ENCODE results near the gene LRP8.

Gene LRP8

DNA sequence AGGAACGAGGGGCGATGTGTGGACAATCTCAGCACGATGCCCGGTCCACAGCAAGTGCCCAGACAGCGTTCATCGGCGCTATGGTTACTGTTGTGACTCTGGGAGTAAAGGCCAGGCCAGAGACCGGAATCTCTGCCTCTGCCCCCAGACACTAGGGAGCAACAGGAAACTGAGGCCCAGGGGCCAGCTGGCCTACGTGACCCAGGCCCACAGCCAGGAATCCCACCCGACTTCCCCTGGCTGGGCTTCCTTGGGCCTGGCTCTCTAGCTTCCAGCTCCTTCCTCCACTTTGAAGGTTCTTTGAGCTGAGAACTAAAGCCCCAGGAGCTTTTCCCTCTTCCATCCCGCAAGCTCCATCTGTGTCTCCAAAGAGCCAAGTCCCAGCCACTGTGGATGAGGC is 4.6 kb downstream of the LRP8 start:
- DNase-seq (ENCODE audit: low spot score) = no peak

DNA sequence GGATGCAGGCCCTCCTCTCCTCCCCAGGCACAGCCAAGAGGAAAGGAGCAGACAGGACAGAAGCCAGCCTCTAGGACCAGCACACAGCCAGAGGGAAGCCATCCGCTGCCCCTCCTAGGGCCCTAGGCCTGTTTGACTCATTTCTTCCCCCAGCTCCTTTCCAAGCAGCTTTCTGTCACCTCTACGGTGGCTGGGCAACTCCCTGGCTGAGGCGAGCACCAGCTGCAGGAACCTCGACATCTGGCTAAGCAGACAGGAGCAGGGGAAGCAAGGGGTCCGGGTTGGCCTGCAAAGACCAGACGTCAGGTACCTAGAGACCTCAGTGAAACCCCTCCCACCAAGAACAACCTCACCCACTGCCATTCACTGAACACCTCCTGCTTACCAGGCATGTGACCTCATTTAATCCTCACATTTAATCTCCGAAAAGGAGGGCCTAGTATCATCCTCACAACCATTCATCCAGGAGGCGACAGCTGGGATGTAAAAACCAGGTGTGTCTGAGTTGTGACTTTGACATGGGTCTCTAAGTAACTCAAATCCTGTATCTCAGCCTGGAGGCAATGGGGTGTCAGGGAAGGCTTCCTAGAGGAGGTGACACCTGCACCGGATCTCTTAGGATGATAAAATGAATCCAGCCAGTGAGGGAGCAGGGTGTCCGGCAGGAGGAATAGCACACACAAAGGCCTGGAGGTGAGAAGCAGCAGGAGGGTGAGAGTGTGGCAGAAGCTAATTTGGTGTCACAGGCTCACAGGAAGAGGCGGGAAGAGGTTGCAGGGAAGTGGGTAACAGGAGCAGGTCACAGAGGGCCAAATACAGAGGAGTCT is 5.9 kb downstream of the LRP8 start:
- DNase-seq (ENCODE audit: low spot score) = peak; percentile 61

- DNase-seq (ENCODE audit: low spot score) = no peak
These were observed 6.5 kb downstream of the LRP8 start for GRCh38 chr1:53321366-53321765.

DNA sequence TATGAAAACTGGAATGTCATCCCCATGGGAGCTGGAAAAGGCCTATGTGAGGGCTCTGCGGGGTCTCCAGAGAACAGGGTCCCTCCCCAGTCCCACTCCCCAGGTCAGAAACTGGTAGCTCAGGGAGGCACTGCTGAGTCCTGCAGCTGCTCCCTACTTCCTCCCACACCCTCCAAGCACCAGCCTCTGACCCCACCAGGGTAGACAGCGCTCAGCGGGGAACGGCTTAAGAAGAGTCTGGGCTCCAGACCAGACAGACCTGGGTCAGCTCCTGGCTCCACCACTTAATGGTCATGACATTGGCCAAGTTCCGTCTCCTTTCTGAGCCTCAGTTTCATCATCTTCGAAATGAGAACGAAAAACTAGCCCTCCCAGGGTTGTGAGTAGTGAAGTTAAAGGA is 7.2 kb downstream of the LRP8 start:
- DNase-seq (ENCODE audit: low spot score) = no peak

GRCh38 chr1:53319296-53320101 is 8.4 kb downstream of the LRP8 start:
- DNase-seq (ENCODE audit: low spot score) = peak; percentile 85

- DNase-seq (ENCODE audit: low spot score) = no peak
These were observed 10.0 kb downstream of the LRP8 start for GRCh38 chr1:53317646-53318539.

DNA sequence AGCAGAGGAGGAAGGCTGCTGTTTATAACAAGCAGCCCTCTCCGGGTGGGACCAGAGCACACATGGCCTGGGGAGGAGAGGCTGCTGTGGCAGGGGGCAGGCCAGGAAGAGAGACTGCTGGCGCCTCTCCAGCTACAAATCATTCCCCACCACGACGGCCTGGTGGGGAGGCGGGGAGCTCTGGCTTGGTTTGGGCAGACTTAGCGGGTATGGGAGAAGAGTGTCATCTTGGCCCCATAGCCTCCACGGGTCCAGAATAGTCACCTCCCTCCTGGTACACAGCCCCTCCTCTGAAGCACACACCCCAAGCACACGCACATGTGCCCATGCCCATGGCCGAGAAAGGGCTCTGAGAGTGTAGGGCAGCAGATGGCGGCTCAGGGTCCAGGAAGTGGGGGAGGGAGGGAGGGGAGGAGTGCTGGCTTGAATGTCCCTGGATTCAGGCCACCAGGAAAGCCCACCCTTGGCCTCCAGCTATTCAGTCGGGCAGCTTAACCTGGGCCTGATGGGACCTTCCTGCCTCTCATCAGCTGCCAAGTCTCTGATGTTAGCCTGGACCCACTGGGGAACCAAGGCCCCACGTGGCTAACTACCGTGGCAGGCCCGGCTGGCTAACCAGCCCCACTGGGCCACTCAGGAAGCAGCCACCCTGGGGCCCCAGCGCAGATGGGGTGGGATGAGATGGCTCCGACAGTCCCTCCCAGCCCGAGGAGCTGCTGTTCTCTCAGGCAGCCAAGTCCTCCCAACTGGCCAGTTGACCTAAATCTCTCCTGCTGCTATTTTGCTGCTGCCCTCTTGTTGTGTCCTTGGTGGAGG is 10.9 kb downstream of the LRP8 start:
- peak; percentile 56 for DNase-seq (ENCODE audit: low spot score)

DNA sequence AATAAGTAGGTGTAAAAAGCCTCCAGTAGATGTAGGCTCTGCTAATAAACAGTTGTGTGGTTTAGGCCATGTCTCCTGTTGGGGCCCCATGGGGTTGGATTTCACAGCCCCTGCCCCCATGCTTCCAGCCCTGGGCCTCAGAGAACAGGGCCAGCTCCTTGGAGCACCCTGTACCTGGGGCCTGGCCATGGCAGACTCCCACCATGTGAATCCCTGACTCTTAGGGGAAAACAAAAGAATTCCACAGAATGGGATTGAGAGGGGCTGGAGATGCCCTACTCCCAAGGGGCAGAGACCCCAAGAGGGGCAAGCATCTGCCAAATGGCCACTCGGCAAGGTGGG is 11.5 kb downstream of the LRP8 start:
- DNase-seq (ENCODE audit: low spot score) = no peak

DNA sequence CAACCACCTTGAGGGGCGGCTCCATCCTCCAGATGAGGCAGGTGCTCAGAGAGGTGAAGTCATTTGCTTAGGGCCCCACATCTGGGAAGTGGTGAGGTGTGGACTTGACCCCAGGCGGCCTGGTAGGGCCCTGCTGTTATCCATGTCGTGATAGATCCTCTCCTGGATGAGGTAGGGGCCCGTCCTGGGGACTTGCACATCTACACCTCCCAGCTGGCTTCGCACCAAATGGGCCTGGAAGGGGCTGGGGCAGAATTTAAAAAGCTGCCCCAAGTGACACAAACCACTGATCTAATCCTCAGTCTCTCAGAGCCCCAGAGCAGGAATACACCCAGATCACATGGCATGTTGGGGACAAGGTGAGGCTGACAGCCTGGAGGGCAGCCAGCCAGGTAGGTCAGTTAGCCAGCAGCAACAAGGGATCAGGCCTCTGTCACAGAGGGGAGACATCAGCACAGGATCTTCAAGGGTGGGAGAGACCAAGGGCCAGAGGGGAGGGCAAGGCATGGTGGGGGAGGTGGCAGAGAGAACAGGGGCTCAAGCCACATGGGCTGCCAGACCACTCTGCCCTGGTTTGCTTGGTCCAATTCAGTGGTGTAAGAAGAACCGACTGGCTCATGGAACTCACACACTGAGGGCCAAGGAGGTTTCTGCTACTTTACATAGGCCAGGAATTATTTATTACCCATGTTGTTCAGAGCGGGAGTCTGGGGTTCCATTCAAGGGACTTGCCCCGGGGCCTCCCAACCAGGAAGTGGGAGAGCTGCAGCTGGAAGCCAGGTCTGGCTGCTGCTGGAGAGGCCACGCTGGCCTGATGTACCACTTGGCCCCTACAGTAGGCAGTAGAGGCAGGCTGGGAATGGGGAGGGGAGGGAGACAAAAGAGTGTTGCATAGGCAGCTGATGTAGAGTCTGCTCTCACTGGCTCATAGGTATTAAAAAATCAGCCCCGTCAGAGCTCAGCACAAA is 12.1 kb downstream of the LRP8 start:
- DNase-seq (ENCODE audit: low spot score) = no peak

DNA sequence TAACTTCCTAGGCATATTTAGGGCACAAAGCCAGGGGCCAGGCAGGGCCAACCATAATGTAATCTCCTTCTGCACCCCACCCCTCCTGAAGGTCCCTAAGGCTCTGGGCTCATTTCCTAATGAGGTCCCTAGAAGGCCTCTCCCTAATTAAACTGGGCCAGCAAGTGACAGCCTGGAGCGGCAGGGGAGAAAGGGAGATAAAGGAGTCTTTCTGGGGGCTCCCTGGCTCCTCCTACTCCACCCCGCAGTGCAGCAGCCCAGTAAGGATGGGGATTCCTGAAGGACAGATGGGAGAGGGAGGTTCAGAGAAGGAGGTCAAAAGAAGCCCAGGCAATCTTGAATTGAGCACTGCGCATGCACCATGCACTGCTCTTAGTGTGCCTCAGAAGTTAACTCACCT is 12.8 kb downstream of the LRP8 start:
- DNase-seq (ENCODE audit: low spot score) = no peak

DNA sequence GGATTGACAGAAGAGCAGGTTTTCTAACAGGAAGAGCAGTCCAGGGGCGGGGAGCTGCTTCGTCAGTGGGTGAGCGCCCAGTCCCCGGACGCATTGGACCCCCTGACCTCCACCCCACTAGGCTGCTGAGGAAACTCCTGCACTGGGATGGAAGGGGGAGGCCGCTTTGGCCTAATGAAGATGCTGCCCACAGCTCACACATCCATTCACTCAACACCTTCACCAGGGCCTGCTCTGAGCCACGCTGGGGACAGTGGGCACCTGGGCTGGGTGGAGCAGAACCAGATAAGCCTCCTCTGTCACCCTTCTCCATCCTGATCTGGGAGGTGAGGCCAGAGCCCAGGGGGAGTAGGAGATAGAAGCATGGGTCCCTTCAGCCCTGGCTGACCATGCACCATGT is 13.3 kb downstream of the LRP8 start:
- DNase-seq (ENCODE audit: low spot score) = no peak

- no peak for DNase-seq (ENCODE audit: low spot score)
These were observed 13.8 kb downstream of the LRP8 start for GRCh38 chr1:53314096-53314495.

DNA sequence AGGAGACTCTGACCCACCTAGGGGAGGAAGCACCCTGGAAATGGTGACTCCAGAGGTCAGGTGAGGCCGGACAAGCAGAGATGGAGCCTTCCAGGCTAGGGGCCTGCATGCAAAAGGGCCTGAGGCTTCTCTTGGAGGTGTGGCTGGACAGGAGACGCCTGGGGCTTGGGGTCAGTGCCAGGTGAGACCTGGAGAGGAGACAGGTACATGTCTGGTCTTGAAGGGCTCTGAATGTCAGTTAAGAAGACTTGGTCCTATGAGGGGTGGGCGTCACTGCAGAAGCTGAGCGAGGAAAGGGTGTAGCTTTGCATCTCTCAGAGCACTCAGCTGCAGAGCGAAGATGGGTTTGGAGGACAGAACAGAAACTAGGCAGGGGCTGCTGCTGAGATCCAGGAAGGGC is 14.3 kb downstream of the LRP8 start:
- no peak for DNase-seq (ENCODE audit: low spot score)

DNA sequence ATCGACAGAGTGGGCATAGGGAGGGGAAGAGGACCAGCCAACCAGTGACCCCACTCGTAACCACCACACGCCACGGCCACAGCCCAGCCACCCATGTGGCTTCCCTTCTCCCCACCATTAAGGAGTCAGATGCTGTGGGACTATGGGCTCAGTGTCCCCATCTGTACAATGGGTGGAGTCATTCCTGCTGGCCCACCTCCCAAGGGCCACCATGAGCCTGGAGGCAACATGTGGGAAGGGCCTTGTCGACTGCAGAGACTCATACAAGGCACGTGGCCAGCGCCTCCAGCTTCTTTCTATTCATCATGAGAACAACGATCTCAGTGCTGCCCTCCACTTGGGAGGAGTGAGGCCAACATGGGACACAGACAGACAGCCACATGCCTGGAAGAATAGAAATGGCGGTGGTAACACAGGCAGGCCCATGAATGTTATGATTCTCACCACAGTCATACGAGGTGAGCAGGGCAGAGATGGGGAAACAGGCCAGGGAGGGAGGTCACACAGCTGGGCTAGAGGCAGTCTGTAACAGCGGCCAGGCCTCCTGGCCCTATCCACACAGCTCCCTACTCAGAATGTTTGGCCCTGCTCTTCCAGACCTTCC is 16.1 kb downstream of the LRP8 start:
- DNase-seq (ENCODE audit: low spot score) = no peak

GRCh38 chr1:53310847-53311681 is 16.8 kb downstream of the LRP8 start:
- peak; percentile 56 for DNase-seq (ENCODE audit: low spot score)

- DNase-seq (ENCODE audit: low spot score) = no peak
These were observed 18.1 kb downstream of the LRP8 start for GRCh38 chr1:53309802-53310201.

GRCh38 chr1:53308506-53308905 is 19.4 kb downstream of the LRP8 start:
- DNase-seq (ENCODE audit: low spot score) = peak; percentile 66

- DNase-seq (ENCODE audit: low spot score) = no peak
These were observed 20.8 kb downstream of the LRP8 start for GRCh38 chr1:53307037-53307436.

- DNase-seq (ENCODE audit: low spot score) = no peak
These were observed 21.7 kb downstream of the LRP8 start for GRCh38 chr1:53306168-53306567.

Data from D341Med (cell line).